Stimulated activated CD4-positive, alpha-beta T cell treated with anti-CD3 and anti-CD28 coated beads, Interleukin-4, amount 100 ng/mL, for 24 hours (primary cell): ENCODE results near the gene CEP70.

Experiments used
- DNase-seq: peaks from one replicate; pipeline ENCODE4 v3.0.0-alpha.2; 2020

Gene CEP70

GRCh38 chr3:138449490-138449889 lies 144.6 kb downstream of the CEP70 start:
- no peak for DNase-seq

DNA sequence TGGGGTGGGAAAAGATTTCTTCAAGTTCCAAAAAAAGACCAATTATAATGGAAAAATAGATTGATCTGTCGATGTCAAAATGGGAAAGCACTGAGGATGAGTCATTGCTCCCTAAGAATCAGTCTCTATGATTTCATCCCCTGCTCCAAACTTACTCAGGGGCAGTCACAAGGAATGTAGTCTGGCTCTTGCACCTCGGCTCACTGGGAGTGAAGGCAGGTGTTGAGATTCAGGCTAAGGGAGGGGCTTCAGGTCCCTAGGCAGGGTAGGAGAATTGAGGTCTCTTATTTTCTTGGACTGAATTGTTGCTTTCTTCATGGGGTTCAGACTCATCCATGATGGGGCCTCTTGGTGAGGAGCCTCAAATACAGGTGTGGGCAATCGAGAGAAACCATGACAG lies 145.4 kb downstream of the CEP70 start:
- DNase-seq = no peak

- no peak for DNase-seq
These were observed 148.4 kb downstream of the CEP70 start for GRCh38 chr3:138445654-138446053.

GRCh38 chr3:138445236-138445635 lies 148.8 kb downstream of the CEP70 start:
- DNase-seq = no peak
